ENCODE measurements around the gene DNAH11. TPM values are rescaled to one million over a fixed set of nuclear protein-coding genes. Genes with fewer than 3 reads are reported as not detected.
"Not testable (repeated sequence)": the region's sequence is repeated elsewhere in the genome, so short reads cannot be mapped to it uniquely, and the experiment has no call there.

Gene DNAH11
- total and polyA plus RNA-seq, 2 donors (not counting 1 experiment from before 2014, with no cell fraction given) = 0.33 to 0.34 TPM

DNA sequence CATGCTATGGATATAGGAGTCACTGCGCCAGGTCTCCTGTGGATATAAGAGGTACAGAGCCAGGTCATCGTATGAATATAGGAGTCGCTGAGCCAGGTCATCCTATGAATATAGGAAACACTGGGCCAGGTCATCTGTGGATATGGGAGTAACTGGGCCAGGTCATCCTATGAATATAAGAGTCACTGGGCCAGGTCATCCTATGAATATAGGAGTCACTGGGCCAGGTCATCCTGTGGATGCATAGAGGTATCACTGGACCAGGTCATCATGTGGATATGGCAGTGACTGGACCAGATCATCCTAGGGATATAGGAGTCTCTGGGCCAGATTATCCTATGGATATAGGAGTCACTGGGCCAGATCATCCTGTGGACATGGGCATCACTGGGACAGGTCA lies 181.7 kb downstream of the DNAH11 start:
- Histone ChIP-seq H3K27me3 (ENCODE audit: control insufficient read depth, insufficient read depth, low read length) (no peaks in the 10 kb centered on the region), H3K36me3 (ENCODE audit: control insufficient read depth, insufficient read depth, low read length) (no peaks in the 10 kb centered on the region), H3K9me3 (ENCODE audit: control insufficient read depth, insufficient read depth, low read depth, low read length) (no peaks in the 10 kb centered on the region), H3K4me1 (ENCODE audit: control insufficient read depth, extremely low read depth, insufficient read depth, low read length) (no peaks in the 10 kb centered on the region), H3K79me2 (ENCODE audit: control insufficient read depth, insufficient read depth, low read length) (no peaks in the 10 kb centered on the region), H3K4me2 (ENCODE audit: extremely low read depth, insufficient read depth, low read length) (no peak overlapping the region), H4K20me1 (ENCODE audit: control insufficient read depth, extremely low read depth, insufficient read depth, low read length) (no peaks in the 10 kb centered on the region), H3K9ac (ENCODE audit: insufficient read depth, low read length) (no peak overlapping the region), H3K27ac (ENCODE audit: insufficient read depth, low read length) (no peak overlapping the region), H3K4me3 (replicated peaks in 1 of 4; ENCODE audit: control extremely low read depth in 1 of 4, insufficient read depth in 1 of 4, low read depth in 3 of 4, low read length in 4 of 4) (no peak overlapping the region), H2AFZ (ENCODE audit: low read length) (no peak overlapping the region)
- TF ChIP-seq, protein P1, sequence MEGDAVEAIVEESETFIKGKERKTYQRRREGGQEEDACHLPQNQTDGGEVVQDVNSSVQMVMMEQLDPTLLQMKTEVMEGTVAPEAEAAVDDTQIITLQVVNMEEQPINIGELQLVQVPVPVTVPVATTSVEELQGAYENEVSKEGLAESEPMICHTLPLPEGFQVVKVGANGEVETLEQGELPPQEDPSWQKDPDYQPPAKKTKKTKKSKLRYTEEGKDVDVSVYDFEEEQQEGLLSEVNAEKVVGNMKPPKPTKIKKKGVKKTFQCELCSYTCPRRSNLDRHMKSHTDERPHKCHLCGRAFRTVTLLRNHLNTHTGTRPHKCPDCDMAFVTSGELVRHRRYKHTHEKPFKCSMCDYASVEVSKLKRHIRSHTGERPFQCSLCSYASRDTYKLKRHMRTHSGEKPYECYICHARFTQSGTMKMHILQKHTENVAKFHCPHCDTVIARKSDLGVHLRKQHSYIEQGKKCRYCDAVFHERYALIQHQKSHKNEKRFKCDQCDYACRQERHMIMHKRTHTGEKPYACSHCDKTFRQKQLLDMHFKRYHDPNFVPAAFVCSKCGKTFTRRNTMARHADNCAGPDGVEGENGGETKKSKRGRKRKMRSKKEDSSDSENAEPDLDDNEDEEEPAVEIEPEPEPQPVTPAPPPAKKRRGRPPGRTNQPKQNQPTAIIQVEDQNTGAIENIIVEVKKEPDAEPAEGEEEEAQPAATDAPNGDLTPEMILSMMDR (conservative IDR thresholded peaks at IDR 0.05 in 1 of 2, IDR thresholded peaks at IDR 0.05 in 1 of 2; ENCODE audit: low read depth in 1 of 2, low read length in 2 of 2) = no peak
- TF ChIP-seq EZH2 (IDR thresholded peaks at IDR 0.05; ENCODE audit: low read length, missing control alignments) = no peak
- no peak for DNase-seq (ENCODE audit: low read depth in 2 of 2)

DNA sequence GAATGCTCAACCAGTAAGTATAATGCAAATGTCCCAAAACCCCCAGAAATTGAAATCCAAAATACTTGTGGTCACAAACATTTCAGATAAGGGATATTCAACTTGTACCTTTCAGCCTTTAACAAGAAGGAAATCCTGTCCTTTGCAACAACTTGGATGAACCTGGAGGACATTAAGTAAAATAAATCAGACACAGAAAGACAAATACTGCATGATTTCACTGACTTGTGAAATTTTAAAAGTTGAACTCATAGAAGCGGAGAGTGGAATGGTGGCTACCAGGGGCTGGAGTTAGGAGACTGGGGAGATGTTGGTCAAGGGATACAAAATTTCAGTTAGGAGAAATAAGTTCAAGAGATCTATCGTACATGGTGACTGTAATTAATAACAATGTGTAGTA lies 187.6 kb downstream of the DNAH11 start:
- no peaks in the 10 kb centered on the region for H3K36me3 ChIP-seq (ENCODE audit: control insufficient read depth, insufficient read depth, low read length)

DNA sequence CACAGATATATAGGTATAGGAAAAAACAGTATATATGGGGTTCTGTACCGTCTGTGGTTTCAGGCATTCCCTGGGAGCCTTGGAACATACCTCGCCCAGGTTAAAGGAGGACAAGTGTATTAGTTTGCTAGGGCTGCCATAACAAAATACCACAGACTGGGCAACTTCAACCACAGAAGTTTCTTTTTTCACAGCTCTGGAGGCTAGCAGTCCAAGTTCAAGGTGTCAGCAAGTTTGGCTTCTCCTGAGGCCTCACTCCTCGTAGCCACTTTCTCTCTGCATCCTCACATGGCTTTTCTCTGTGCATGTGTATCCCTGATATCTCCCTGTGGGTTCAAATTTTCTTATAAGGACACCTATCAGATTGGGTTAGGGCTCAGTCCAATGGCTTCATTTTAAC lies 189.1 kb downstream of the DNAH11 start:
- Histone ChIP-seq H3K4me3 (replicated peaks in 1 of 4; ENCODE audit: control extremely low read depth in 1 of 4, insufficient read depth in 1 of 4, low read depth in 3 of 4, low read length in 4 of 4) (no peak overlapping the region), H3K9ac (ENCODE audit: insufficient read depth, low read length) (no peak overlapping the region), H4K20me1 (ENCODE audit: control insufficient read depth, extremely low read depth, insufficient read depth, low read length) (no peaks in the 10 kb centered on the region), H3K27ac (ENCODE audit: insufficient read depth, low read length) (no peak overlapping the region), H3K36me3 (ENCODE audit: control insufficient read depth, insufficient read depth, low read length) (no peaks in the 10 kb centered on the region), H2AFZ (ENCODE audit: low read length) (no peak overlapping the region), H3K9me3 (ENCODE audit: control insufficient read depth, insufficient read depth, low read depth, low read length) (no peaks in the 10 kb centered on the region), H3K4me1 (ENCODE audit: control insufficient read depth, extremely low read depth, insufficient read depth, low read length) (no peaks in the 10 kb centered on the region), H3K79me2 (ENCODE audit: control insufficient read depth, insufficient read depth, low read length) (no peaks in the 10 kb centered on the region), H3K4me2 (ENCODE audit: extremely low read depth, insufficient read depth, low read length) (no peak overlapping the region), H3K27me3 (ENCODE audit: control insufficient read depth, insufficient read depth, low read length) (no peaks in the 10 kb centered on the region)
- DNase-seq (ENCODE audit: low read depth in 2 of 2) = no peak
- TF ChIP-seq EZH2 (IDR thresholded peaks at IDR 0.05; ENCODE audit: low read length, missing control alignments) = no peak
- TF ChIP-seq, protein P1 (conservative IDR thresholded peaks at IDR 0.05 in 1 of 2, IDR thresholded peaks at IDR 0.05 in 1 of 2; ENCODE audit: low read depth in 1 of 2, low read length in 2 of 2) = no peak

More for the DNA sequence above, 187.6 kb downstream of the DNAH11 start:
- TF ChIP-seq EZH2 (IDR thresholded peaks at IDR 0.05; ENCODE audit: low read length, missing control alignments) = no peak
- TF ChIP-seq, protein P1 (conservative IDR thresholded peaks at IDR 0.05 in 1 of 2, IDR thresholded peaks at IDR 0.05 in 1 of 2; ENCODE audit: low read depth in 1 of 2, low read length in 2 of 2) = no peak
- Histone ChIP-seq H3K79me2 (ENCODE audit: control insufficient read depth, insufficient read depth, low read length) (no peaks in the 10 kb centered on the region), H3K27ac (ENCODE audit: insufficient read depth, low read length) (no peak overlapping the region), H2AFZ (ENCODE audit: low read length) (no peak overlapping the region), H3K9me3 (ENCODE audit: control insufficient read depth, insufficient read depth, low read depth, low read length) (no peaks in the 10 kb centered on the region), H4K20me1 (ENCODE audit: control insufficient read depth, extremely low read depth, insufficient read depth, low read length) (no peaks in the 10 kb centered on the region), H3K27me3 (ENCODE audit: control insufficient read depth, insufficient read depth, low read length) (no peaks in the 10 kb centered on the region), H3K4me1 (ENCODE audit: control insufficient read depth, extremely low read depth, insufficient read depth, low read length) (no peaks in the 10 kb centered on the region), H3K4me2 (ENCODE audit: extremely low read depth, insufficient read depth, low read length) (no peak overlapping the region), H3K4me3 (replicated peaks in 1 of 4; ENCODE audit: control extremely low read depth in 1 of 4, insufficient read depth in 1 of 4, low read depth in 3 of 4, low read length in 4 of 4) (no peak overlapping the region), H3K9ac (ENCODE audit: insufficient read depth, low read length) (no peak overlapping the region)
- DNase-seq (ENCODE audit: low read depth in 2 of 2) = no peak

DNA sequence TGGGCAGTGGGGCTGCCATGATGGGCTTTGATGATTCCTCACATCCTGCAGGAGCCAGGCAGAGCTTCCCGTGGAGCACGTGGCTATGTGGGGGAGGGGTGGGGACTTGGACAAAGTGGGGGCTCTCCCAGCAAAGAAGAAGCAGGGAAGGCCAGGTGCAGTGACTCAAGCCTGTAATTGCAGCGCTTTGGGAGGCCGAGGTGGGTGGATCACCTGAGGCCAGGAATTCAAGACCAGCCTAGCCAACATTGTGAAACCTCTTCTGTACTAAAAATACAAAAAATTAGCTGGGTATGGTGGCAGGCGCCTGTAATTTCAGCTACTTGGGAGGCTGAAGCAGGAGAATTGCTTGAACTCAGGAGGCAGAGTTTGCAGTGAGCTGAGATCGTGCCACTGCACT lies 190.1 kb downstream of the DNAH11 start:
- not testable (repeated sequence) for H3K9ac ChIP-seq (ENCODE audit: insufficient read depth, low read length); H3K36me3 ChIP-seq (ENCODE audit: control insufficient read depth, insufficient read depth, low read length); H3K4me2 ChIP-seq (ENCODE audit: extremely low read depth, insufficient read depth, low read length); H3K9me3 ChIP-seq (ENCODE audit: control insufficient read depth, insufficient read depth, low read depth, low read length); H4K20me1 ChIP-seq (ENCODE audit: control insufficient read depth, extremely low read depth, insufficient read depth, low read length); H3K4me1 ChIP-seq (ENCODE audit: control insufficient read depth, extremely low read depth, insufficient read depth, low read length); H3K79me2 ChIP-seq (ENCODE audit: control insufficient read depth, insufficient read depth, low read length); H2AFZ ChIP-seq (ENCODE audit: low read length); H3K27me3 ChIP-seq (ENCODE audit: control insufficient read depth, insufficient read depth, low read length); H3K27ac ChIP-seq (ENCODE audit: insufficient read depth, low read length); H3K4me3 ChIP-seq (replicated peaks in 1 of 4; ENCODE audit: control extremely low read depth in 1 of 4, insufficient read depth in 1 of 4, low read depth in 3 of 4, low read length in 4 of 4); DNase-seq (ENCODE audit: low read depth in 2 of 2)

All from fibroblast of lung (primary cell).